Fibroblast of mammary gland (primary cell): Measurements from ENCODE around the gene LARP4B.
A peak's percentile ranks its signal among the peaks of the same experiment; 100 is the strongest.

ENCODE experiments used
- DNase-seq: peaks from one replicate; pipeline ENCODE4 v3.0.0-alpha.2; 2010; ENCODE audit warnings: low read depth
- H3K4me3 ChIP-seq: 2 replicates; pipeline ENCODE4 v1.5.1; 2011; ENCODE audit warnings: low read depth, mild to moderate bottlenecking, low read length, moderate library complexity; ENCODE audit not compliant: control insufficient read depth
- CTCF ChIP-seq: conservative IDR thresholded peaks from 2 replicates; pipeline ENCODE4 v1.5.1; 2011; ENCODE audit warnings: low read depth, low read length, inconsistent platforms; ENCODE audit not compliant: control insufficient read depth, insufficient read depth

LARP4B gene

DNA sequence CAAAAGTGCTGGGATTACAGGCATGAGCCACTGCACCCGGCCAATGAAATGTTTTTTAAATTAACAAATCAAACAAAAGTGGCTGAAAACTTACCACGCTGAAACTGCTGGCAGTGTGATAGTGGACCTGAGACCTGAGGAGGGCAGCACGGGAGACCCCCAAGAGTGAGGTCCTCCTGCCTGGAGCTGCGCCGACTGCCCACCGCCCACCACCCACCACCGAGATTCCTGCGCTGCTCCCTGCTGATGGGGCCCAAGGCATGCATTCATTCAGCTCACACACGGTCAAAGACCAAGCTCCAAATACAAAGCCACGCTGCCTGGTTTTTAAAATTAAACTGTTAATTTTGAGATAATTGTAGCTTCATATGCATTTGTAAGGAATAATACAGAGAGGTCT, 16.4 kb upstream of the LARP4B start:
- H3K4me3 ChIP-seq: no peak overlapping the region
- no peak for DNase-seq
- no peak for TF ChIP-seq CTCF

DNA sequence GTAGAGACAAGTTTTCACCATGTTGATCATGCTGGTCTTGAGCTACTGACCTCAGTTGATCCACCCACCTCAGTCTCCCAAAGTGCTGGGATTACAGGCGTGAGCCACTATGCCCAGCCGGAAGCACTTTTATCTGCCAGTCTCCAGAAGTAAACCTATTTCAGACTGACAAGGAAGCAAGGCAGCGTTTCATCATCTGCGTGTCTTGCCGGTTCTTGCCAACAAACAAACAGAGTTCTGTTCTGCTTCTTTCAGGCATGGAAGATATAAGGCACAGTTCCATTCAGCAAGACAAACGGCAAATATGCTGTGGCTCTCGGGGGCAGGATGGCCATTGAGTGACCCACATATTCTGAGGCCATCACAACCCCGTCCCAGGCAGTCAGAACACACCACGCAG, 15.5 kb upstream of the LARP4B start:
- no peak for DNase-seq
- H3K4me3 ChIP-seq: no peak overlapping the region
- no peak for TF ChIP-seq CTCF

DNA sequence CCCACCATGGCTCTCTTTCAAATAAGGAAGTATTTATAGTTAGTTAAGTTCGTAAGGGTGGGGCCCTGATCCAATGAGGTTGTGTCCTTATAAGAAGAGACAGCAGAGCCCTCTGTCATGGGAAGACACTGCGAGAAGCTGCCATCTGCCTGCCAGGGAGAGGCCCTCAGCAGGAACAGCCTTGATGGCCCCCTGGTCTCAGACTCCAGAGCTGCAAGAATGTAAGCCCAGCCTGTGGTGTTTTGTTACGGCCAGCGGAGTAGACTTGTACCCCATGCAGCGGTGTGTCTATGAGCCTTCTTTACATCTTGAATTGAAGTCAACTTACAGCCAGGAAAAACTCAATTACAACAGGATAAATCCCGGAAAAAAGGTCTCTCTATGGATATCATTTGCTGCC, 14.3 kb upstream of the LARP4B start:
- no peak for DNase-seq
- no peak for TF ChIP-seq CTCF
- no peak overlapping the region for H3K4me3 ChIP-seq

DNA sequence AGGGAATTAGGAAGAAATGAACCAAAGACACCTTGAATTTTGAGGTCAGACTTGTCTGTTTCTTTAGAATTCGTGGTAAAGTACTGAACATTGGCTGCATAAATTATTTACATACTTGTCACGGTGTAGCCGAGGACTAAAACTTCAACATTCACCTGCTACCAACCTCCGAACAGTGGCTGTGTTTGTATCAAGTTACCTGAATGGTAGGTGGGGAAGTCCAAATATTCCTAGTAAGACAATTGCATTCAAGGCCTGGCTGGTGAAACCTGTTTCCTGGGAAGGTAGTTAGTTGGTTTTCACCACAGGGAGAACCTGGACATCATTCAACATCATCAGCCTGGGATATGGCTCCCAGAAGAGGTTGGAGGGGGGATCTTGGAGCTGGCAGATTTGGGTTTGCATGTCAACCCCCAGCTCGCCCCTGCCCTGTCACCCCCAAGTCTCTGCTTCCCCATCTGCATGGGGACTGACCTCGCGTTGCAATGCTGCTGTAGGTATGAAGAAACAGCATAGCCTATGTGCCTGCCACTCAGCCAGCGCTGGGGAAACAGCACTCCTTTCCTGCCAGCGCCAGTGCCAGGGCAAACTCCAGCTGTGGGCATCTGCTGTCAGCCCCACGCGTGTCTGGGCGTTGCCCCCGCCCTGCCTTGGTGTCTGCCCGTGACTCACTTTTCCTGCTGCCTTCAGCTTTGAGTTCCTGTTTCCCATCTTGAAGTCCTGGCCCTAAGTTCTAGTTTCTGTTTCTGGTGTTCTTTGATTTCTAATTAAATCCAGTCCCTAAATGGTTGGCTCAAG, 12.7 kb upstream of the LARP4B start:
- TF ChIP-seq CTCF: no peak
- peak; percentile 73 for DNase-seq
- peak overlapping the region; percentile 12 for H3K4me3 ChIP-seq

GRCh38 chr10:943334-944033, 12.0 kb upstream of the LARP4B start:
- TF ChIP-seq CTCF: no peak
- H3K4me3 ChIP-seq: no peak overlapping the region
- no peak for DNase-seq

DNA sequence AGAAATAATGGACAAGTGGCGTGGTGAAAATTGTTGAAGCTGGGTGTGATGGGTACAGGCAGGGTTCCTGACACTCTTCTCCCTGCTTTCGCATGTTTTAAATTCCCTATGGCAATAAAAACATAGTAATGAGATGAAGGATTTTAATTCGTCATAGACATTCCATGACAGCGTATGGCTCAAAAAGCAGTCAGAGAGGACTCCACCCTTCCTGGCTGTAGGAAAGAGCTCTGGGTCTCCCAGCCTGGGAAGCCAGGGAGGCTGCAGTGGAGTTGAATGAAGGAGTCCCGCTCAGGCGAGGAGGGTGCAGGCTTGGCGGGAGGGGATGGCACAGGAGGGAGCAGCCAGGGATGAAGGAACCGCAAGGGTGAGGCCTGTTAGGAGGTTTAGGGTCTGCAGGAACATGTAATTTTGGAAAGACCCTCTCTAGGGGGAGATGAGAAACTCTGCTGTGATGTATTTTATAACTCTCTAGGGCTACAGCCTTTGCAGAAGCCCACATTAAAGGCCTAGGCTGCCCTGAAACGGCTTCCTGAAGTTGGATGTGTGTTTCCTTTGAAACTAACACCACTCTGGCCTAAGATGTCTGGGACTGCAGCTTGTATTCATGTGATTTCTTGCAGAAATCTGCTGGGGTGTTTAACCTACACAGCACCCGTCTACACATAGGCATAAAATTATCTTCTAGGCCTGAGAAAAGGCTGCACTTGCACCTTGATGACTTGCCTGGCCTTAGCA, 7.6 kb upstream of the LARP4B start:
- no peak for DNase-seq
- no peak for TF ChIP-seq CTCF
- H3K4me3 ChIP-seq: no peak overlapping the region
